Spinal cord (tissue), 10 donors: ENCODE data around the gene POLR1C. TPM values are rescaled to one million over a fixed set of nuclear protein-coding genes. Genes with fewer than 3 reads are reported as not detected.
"Not testable (repeated sequence)": the region's sequence is repeated elsewhere in the genome, so short reads cannot be mapped to it uniquely, and the experiment has no call there.

Experiments
- DNase-seq, 6 donors: peaks; one replicate each; pipeline versions ENCODE4 v3.0.0 to v3.0.0-alpha.2; 2013 to 2015; ENCODE audit warnings: low spot score in 6 of 6, low read depth in 4 of 6
- H3K27ac ChIP-seq: one replicate; pipeline ENCODE4 v1.5.1; 2013; ENCODE audit warnings: low read depth, low read length, control low read depth
- H3K27me3 ChIP-seq: one replicate; pipeline ENCODE4 v1.6.1; 2013; ENCODE audit warnings: low read length; ENCODE audit not compliant: control insufficient read depth, insufficient read depth
- H3K36me3 ChIP-seq: one replicate; pipeline ENCODE4 v1.6.1; 2013; ENCODE audit warnings: low read length; ENCODE audit not compliant: control insufficient read depth, insufficient read depth
- H3K4me1 ChIP-seq: one replicate; pipeline ENCODE4 v1.6.1; 2013; ENCODE audit warnings: low read length; ENCODE audit not compliant: control insufficient read depth, insufficient read depth
- H3K4me3 ChIP-seq: one replicate; pipeline ENCODE4 v1.5.1; 2013; ENCODE audit warnings: low read depth, low read length, control low read depth
- H3K9me3 ChIP-seq: one replicate; pipeline ENCODE4 v1.6.1; 2013; ENCODE audit warnings: low read length; ENCODE audit not compliant: control insufficient read depth, insufficient read depth
- WGBS: methylation state at CpG from one replicate; pipeline ENCODE4 v1.1.5; 2013; ENCODE audit warnings: missing lambda C conversion rate; ENCODE audit not compliant: insufficient coverage; 5-methylcytosine and 5-hydroxymethylcytosine counted together
- polyA plus RNA-seq, 2 donors: library from polyadenylated mRNA; unstranded; fragments of 120-200 nt; gene quantifications; one replicate each; pipeline ENCODE4 v1.2.1, GENCODE V29; 2013; ENCODE audit not compliant: insufficient read length in 2 of 2
- total RNA-seq, 2 donors: library from RNA; depleted of rRNA in 1 of 2; stranded (reverse); fragments of 120-200 nt in 1 of 2; fragments of >200 nt in 1 of 2; gene quantifications; one replicate each; pipeline versions ENCODE4 v1.2.3 to v1.2.4, GENCODE V29; 2013 to 2014
- donor health status: healthy.

POLR1C gene
- total and polyA plus RNA-seq, 4 donors = 22.6 to 34.4 (median 30.3) TPM

DNA sequence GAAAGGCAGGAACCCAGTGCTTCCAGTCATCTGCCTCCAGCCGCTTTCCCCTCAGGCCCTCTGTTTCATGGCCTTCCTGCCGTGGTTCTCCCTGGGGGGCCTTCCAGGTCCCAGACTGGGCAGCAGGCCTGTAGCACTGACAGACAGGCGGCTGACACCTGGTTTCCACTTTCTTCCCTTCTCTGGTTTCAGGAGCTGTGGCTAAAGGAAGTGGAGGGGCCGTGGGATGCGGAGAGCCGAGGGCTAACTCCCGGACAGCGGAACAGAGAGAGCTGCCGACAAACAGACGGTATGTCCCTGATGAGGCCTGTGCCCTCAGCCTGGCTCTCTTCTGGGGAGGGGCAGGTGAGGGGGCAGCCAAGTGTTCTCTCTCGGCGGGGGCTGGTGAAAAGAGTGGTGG lies 19.2 kb upstream of the POLR1C start:
- peaks cover 61% of the 10 kb centered on the region for H3K4me1 ChIP-seq
- H3K27ac ChIP-seq = no peak overlapping the region
- no peak for DNase-seq
- 88% methylated on average over 12 of the region's 12 CpGs for WGBS
- no peaks in the 10 kb centered on the region for H3K9me3 ChIP-seq
- H3K27me3 ChIP-seq = no peaks in the 10 kb centered on the region
- H3K36me3 ChIP-seq = peaks cover 60% of the 10 kb centered on the region
- H3K4me3 ChIP-seq = no peak overlapping the region

- not testable (repeated sequence) for H3K27ac ChIP-seq, H3K4me3 ChIP-seq, H3K9me3 ChIP-seq, DNase-seq, H3K27me3 ChIP-seq
- peaks cover 66% of the 10 kb centered on the region for H3K36me3 ChIP-seq
- WGBS = 92% methylated on average over 5 of the region's 5 CpGs
- H3K4me1 ChIP-seq = peaks cover 64% of the 10 kb centered on the region
Observed at GRCh38 chr6:43498291-43498690, 18.6 kb upstream of the POLR1C start.

GRCh38 chr6:43499028-43499815 lies 17.7 kb upstream of the POLR1C start:
- no peaks in the 10 kb centered on the region for H3K27me3 ChIP-seq
- H3K4me1 ChIP-seq = peaks cover 56% of the 10 kb centered on the region
- 81% methylated on average over 11 of the region's 12 CpGs for WGBS
- H3K4me3 ChIP-seq = no peak overlapping the region
- no peaks in the 10 kb centered on the region for H3K9me3 ChIP-seq
- peaks cover 74% of the 10 kb centered on the region for H3K36me3 ChIP-seq
- H3K27ac ChIP-seq = peak overlapping the region; percentile 37
- DNase-seq = peak in 2 of 6 donors; percentile 11 to 64

DNA sequence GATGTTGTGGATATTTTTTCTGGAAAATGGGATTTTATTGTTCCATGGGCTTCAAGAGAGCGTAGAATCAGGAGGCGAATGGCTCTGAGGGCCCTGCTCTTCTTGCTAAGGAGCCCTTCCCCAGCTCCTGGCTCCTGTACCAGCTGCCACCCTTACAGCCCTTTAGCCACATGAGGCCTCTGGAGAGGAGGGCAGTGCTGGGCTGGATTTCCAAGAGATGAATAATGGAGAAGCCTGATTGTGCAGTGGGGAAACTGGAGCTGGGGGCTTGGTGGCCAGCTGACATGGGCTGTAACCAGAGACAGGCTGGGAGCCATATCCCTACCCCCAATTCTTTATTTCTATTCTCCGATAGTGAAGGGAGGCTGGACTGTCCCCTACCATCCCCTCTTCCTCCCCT lies 16.0 kb upstream of the POLR1C start:
- no peak for DNase-seq
- Histone ChIP-seq H3K4me3 (no peak overlapping the region), H3K9me3 (no peaks in the 10 kb centered on the region), H3K27me3 (no peaks in the 10 kb centered on the region), H3K4me1 (peaks cover 40% of the 10 kb centered on the region), H3K36me3 (peaks cover 83% of the 10 kb centered on the region), H3K27ac (no peak overlapping the region)
- 78% methylated on average over 1 of the region's 3 CpGs for WGBS

DNA sequence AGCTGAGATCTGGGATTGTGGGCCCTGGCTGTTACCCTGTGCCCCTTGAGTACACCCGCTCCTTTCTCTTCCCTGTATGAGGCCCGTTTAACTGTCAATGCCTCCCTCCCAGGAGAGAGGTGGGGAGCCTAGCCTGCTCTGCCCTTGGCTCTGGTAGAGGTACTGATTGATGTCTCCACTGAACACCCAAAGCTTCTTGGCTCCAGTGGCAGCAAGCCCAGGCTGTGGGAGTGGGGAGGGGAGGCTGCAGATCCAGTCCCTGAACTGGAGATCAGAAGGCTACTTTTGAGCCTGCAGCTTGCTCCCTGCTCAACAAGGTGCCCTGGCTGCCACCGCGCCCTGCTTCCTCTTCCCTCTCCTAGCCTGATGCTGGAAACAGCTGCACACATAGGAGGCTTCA lies 14.2 kb upstream of the POLR1C start:
- H3K4me3 ChIP-seq = no peak overlapping the region
- no peaks in the 10 kb centered on the region for H3K27me3 ChIP-seq
- no peaks in the 10 kb centered on the region for H3K9me3 ChIP-seq
- no peak for DNase-seq
- H3K27ac ChIP-seq = no peak overlapping the region
- peaks cover 43% of the 10 kb centered on the region for H3K4me1 ChIP-seq
- 98% methylated on average over 2 of the region's 4 CpGs for WGBS
- peaks cover 84% of the 10 kb centered on the region for H3K36me3 ChIP-seq

- H3K4me3 ChIP-seq = no peak overlapping the region
- WGBS = 93% methylated on average over 8 of the region's 8 CpGs
- no peaks in the 10 kb centered on the region for H3K9me3 ChIP-seq
- no peaks in the 10 kb centered on the region for H3K27me3 ChIP-seq
- DNase-seq = no peak
- H3K4me1 ChIP-seq = peaks cover 49% of the 10 kb centered on the region
- H3K27ac ChIP-seq = no peak overlapping the region
- H3K36me3 ChIP-seq = peaks cover 80% of the 10 kb centered on the region
Observed at GRCh38 chr6:43503443-43503842, 13.4 kb upstream of the POLR1C start.

DNA sequence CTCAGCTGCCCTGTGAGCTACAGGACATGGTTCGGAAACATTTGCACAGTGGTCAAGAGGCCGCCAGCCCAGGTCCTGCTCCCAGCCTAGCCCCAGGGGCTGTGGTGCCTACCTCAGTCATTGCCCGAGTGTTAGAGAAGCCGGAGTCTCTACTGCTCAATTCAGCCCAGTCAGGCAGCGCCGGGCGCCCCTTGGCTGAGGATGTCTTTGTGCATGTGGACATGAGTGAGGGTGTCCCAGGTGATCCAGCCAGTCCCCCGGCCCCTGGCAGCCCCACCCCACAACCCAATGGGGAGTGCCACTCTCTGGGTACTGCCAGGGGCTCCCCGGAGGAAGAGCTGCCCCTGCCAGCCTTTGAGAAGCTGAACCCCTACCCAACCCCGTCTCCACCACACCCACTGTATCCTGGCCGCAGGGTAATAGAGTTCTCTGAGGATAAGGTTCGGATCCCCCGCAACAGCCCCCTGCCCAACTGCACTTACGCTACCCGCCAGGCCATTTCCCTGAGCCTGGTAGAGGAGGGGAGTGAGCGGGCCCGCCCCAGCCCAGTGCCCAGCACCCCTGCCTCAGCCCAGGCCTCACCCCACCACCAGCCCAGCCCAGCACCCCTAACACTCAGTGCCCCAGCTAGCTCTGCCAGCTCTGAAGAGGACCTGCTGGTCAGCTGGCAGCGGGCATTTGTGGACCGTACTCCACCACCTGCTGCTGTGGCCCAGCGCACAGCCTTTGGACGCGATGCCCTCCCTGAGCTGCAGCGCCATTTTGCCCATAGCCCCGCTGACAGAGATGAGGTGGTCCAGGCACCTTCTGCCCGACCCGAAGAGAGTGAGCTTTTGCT lies 11.9 kb upstream of the POLR1C start:
- peaks cover 69% of the 10 kb centered on the region for H3K36me3 ChIP-seq
- WGBS = 91% methylated on average over 16 of the region's 26 CpGs
- no peaks in the 10 kb centered on the region for H3K9me3 ChIP-seq
- H3K4me1 ChIP-seq = peaks cover 50% of the 10 kb centered on the region
- H3K4me3 ChIP-seq = no peak overlapping the region
- H3K27ac ChIP-seq = no peak overlapping the region
- no peaks in the 10 kb centered on the region for H3K27me3 ChIP-seq
- no peak for DNase-seq

- H3K27ac ChIP-seq = no peak overlapping the region
- 84% methylated on average over 4 of the region's 6 CpGs for WGBS
- H3K27me3 ChIP-seq = no peaks in the 10 kb centered on the region
- H3K4me1 ChIP-seq = peaks cover 56% of the 10 kb centered on the region
- DNase-seq = no peak
- H3K4me3 ChIP-seq = no peak overlapping the region
- no peaks in the 10 kb centered on the region for H3K9me3 ChIP-seq
- peaks cover 67% of the 10 kb centered on the region for H3K36me3 ChIP-seq
Observed at GRCh38 chr6:43505718-43506117, 11.2 kb upstream of the POLR1C start.

DNA sequence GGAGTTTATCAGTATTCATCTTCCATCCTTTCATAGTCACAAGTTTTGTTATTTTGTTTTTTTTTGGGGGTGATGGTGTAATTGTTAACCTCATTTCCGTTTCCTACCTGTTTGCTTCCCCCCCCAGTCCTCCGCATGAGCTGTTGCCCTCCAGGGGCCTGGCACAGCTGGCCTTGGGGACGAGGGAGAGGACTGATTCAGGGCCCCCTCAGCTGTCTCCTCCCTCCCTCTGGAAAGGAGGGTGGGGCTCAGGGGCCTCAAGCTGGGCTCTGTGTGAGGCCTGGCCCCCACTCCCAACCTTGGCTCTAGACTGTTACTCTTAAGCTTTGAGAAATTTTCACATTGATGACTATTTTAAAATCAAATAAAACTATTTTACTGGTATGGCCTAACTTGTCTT lies 10.7 kb upstream of the POLR1C start:
- no peaks in the 10 kb centered on the region for H3K9me3 ChIP-seq
- H3K27ac ChIP-seq = no peak overlapping the region
- no peaks in the 10 kb centered on the region for H3K27me3 ChIP-seq
- no peak for DNase-seq
- WGBS = no CpG with 5 or more reads among the region's 3 CpGs
- H3K4me3 ChIP-seq = peak overlapping the region; percentile 0
- peaks cover 66% of the 10 kb centered on the region for H3K36me3 ChIP-seq
- peaks cover 54% of the 10 kb centered on the region for H3K4me1 ChIP-seq
